DND-41 (cell line): ENCODE results near the gene NRG3.

Experiments
- ATAC-seq: fragments of 200-7000 bp; cut with Tn5 transposase; 3 replicates; pipeline ENCODE4 v1.9.1; 2021; ENCODE audit warnings: low read depth; ENCODE audit not compliant: insufficient read depth
- DNase-seq: peaks from one replicate; pipeline ENCODE4 v3.0.0-alpha.2; 2020
- H2AFZ ChIP-seq: 2 replicates; pipeline ENCODE4 v1.6.0; 2012; ENCODE audit warnings: low read depth, low read length
- H3K27ac ChIP-seq: 2 replicates; pipeline ENCODE4 v1.5.1; 2012; ENCODE audit warnings: low read length, inconsistent platforms
- H3K27me3 ChIP-seq: fragments of 200-600 bp; sonication (generic); 2 replicates; pipeline ENCODE4 v1.6.0; 2012; ENCODE audit warnings: low read length, mild to moderate bottlenecking, inconsistent platforms; ENCODE audit not compliant: insufficient read depth, poor library complexity
- H3K36me3 ChIP-seq: 2 replicates; pipeline ENCODE4 v1.5.1; 2012; ENCODE audit warnings: low read length, inconsistent platforms; ENCODE audit not compliant: insufficient read depth
- H3K4me1 ChIP-seq: 2 replicates; pipeline ENCODE4 v1.5.1; 2012; ENCODE audit warnings: mild to moderate bottlenecking, low read length; ENCODE audit not compliant: insufficient read depth
- H3K4me2 ChIP-seq: 2 replicates; pipeline ENCODE4 v1.6.0; 2012; ENCODE audit warnings: mild to moderate bottlenecking, moderate library complexity, low read length, inconsistent platforms; ENCODE audit not compliant: insufficient read depth
- H3K4me3 ChIP-seq, 2 experiments: fragments of 200-600 bp in 1 of 2; shearing (Covaris generic) in 1 of 2; 2 replicates each; pipeline ENCODE4 v1.5.1; 2012 to 2016; ENCODE audit warnings: inconsistent platforms in 2 of 2, low read length in 2 of 2, mild to moderate bottlenecking in 2 of 2, low read depth in 1 of 2, moderate library complexity in 1 of 2
- H3K79me2 ChIP-seq: 2 replicates; pipeline ENCODE4 v1.6.0; 2012; ENCODE audit warnings: low read length, inconsistent platforms; ENCODE audit not compliant: insufficient read depth
- H3K9ac ChIP-seq: 2 replicates; pipeline ENCODE4 v1.6.0; 2012; ENCODE audit warnings: low read depth, mild to moderate bottlenecking, inconsistent platforms, low read length, moderate library complexity
- H3K9me3 ChIP-seq: 2 replicates; pipeline ENCODE4 v1.5.1; 2012; ENCODE audit warnings: low read length, moderate library complexity, mild to moderate bottlenecking, inconsistent platforms; ENCODE audit not compliant: insufficient read depth, severe bottlenecking
- H4K20me1 ChIP-seq: 2 replicates; pipeline ENCODE4 v1.6.0; 2012; ENCODE audit warnings: low read length; ENCODE audit not compliant: insufficient read depth
- EZH2 ChIP-seq: IDR thresholded peaks from 3 replicates; pipeline ENCODE4 v1.6.1; 2012; ENCODE audit warnings: borderline replicate concordance, low read depth, mild to moderate bottlenecking, moderate library complexity, low read length, inconsistent platforms; ENCODE audit not compliant: severe bottlenecking
- TF ChIP-seq, protein P1 (sequence below): IDR thresholded peaks from 2 replicates; pipeline ENCODE4 v1.5.1; 2012; ENCODE audit warnings: borderline replicate concordance, low read length, moderate library complexity, mild to moderate bottlenecking; ENCODE audit not compliant: poor library complexity, severe bottlenecking; ENCODE audit errors: extremely low read depth

The NRG3 gene

GRCh38 chr10:82402906-82403401 is 528.0 kb downstream of the NRG3 start:
- H3K79me2 ChIP-seq, result no peaks in the 10 kb centered on the region
- H3K36me3 ChIP-seq, result no peaks in the 10 kb centered on the region
- no peak overlapping the region for H2AFZ ChIP-seq
- no peaks in the 10 kb centered on the region for H3K27me3 ChIP-seq
- H3K9me3 ChIP-seq, result no peaks in the 10 kb centered on the region
- no peak for ATAC-seq
- H3K4me3 ChIP-seq, result no peak overlapping the region
- no peak for DNase-seq
- no peak for TF ChIP-seq EZH2
- TF ChIP-seq, protein P1, sequence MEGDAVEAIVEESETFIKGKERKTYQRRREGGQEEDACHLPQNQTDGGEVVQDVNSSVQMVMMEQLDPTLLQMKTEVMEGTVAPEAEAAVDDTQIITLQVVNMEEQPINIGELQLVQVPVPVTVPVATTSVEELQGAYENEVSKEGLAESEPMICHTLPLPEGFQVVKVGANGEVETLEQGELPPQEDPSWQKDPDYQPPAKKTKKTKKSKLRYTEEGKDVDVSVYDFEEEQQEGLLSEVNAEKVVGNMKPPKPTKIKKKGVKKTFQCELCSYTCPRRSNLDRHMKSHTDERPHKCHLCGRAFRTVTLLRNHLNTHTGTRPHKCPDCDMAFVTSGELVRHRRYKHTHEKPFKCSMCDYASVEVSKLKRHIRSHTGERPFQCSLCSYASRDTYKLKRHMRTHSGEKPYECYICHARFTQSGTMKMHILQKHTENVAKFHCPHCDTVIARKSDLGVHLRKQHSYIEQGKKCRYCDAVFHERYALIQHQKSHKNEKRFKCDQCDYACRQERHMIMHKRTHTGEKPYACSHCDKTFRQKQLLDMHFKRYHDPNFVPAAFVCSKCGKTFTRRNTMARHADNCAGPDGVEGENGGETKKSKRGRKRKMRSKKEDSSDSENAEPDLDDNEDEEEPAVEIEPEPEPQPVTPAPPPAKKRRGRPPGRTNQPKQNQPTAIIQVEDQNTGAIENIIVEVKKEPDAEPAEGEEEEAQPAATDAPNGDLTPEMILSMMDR, result no peak
- no peak overlapping the region for H3K27ac ChIP-seq
- H3K4me2 ChIP-seq, result no peak overlapping the region
- H3K9ac ChIP-seq, result no peak overlapping the region
- no peaks in the 10 kb centered on the region for H3K4me1 ChIP-seq
- no peaks in the 10 kb centered on the region for H4K20me1 ChIP-seq

DNA sequence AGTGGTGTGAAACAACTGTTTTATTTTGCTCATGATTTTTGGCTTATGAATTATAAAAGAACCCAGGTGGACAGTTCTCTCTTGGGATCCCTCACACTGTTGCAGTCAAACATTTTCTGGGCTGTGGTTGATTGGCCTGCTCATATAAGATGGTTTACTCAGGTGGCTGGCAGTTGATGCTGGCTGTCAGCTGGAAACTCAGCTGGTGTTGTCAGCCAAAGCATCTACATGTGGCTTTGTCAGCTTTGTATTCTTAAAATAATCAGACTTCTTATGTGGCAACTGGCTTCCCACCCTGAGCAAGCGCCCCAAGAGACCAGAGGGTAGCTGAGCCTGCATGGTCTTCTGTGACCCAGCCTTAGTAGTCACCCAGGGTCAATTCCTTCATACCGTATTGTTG is 534.7 kb downstream of the NRG3 start:
- Histone ChIP-seq H3K9me3 (no peaks in the 10 kb centered on the region), H4K20me1 (no peaks in the 10 kb centered on the region), H2AFZ (no peak overlapping the region), H3K36me3 (no peaks in the 10 kb centered on the region), H3K27me3 (no peaks in the 10 kb centered on the region), H3K79me2 (no peaks in the 10 kb centered on the region), H3K4me2 (no peak overlapping the region), H3K4me1 (no peaks in the 10 kb centered on the region), H3K4me3 (no peak overlapping the region), H3K9ac (no peak overlapping the region), H3K27ac (no peak overlapping the region)
- DNase-seq, result no peak
- TF ChIP-seq EZH2, result no peak
- TF ChIP-seq, protein P1, result no peak
- ATAC-seq, result no peak

- no peak for ATAC-seq
- H3K9ac ChIP-seq, result no peak overlapping the region
Observed at GRCh38 chr10:82411416-82411815, 536.4 kb downstream of the NRG3 start.

More at GRCh38 chr10:82411416-82411815, 536.4 kb downstream of the NRG3 start:
- Histone ChIP-seq H3K36me3 (no peaks in the 10 kb centered on the region), H3K4me1 (no peaks in the 10 kb centered on the region), H3K79me2 (no peaks in the 10 kb centered on the region), H3K4me2 (no peak overlapping the region), H4K20me1 (no peaks in the 10 kb centered on the region), H2AFZ (no peak overlapping the region), H3K9me3 (no peaks in the 10 kb centered on the region), H3K27ac (no peak overlapping the region), H3K4me3 (no peak overlapping the region), H3K27me3 (no peaks in the 10 kb centered on the region)
- TF ChIP-seq, protein P1, result no peak
- TF ChIP-seq EZH2, result no peak
- DNase-seq, result no peak
